H1 (cell line): ENCODE data around the gene TGFBR1. TPM values are rescaled to one million over a fixed set of nuclear protein-coding genes. Genes with fewer than 3 reads are reported as not detected.

Experiments
- CTCF ChIA-PET: fragments of 300-600 bp; sonication (Branson Sonifier 250); formaldehyde crosslinking; loops from one replicate; lab custom pipeline; 2021; ENCODE audit not compliant: partially characterized antibody; lab: Charles Lee
- POLR2A ChIA-PET: fragments of 300-600 bp; sonication (Branson Sonifier 250); formaldehyde crosslinking; loops from one replicate; lab custom pipeline; 2021; ENCODE audit warnings: inconsistent platforms; ENCODE audit not compliant: partially characterized antibody; lab: Charles Lee
- DNase-seq, 2 experiments: peaks; one replicate each; pipeline versions ENCODE4 v3.0.0 to v3.0.0-alpha.2; 2010 to 2022; ENCODE audit warnings: low spot score in 2 of 2, low read depth in 1 of 2, mixed read lengths in 1 of 2
- FAIRE-seq: peaks from 2 replicates; lab custom pipeline; 2011; peaks lifted over from hg19 to GRCh38; lab: Jason Lieb, UNC
- H2AFZ ChIP-seq: 2 replicates; pipeline ENCODE4 v1.8.1; 2012; ENCODE audit warnings: low read length, inconsistent platforms
- H2AK5ac ChIP-seq: 2 replicates; pipeline ENCODE4 v1.6.1; 2013; ENCODE audit warnings: low read depth, low read length
- H2BK120ac ChIP-seq: replicated peaks from 2 replicates; pipeline ENCODE3; 2013; ENCODE audit warnings: low read depth, low read length, inconsistent platforms
- H2BK12ac ChIP-seq: 2 replicates; pipeline ENCODE4 v1.6.1; 2013; ENCODE audit warnings: low read depth, low read length
- H2BK15ac ChIP-seq: 2 replicates; pipeline ENCODE4 v1.6.1; 2013; ENCODE audit warnings: low read length
- H2BK20ac ChIP-seq: 2 replicates; pipeline ENCODE4 v1.6.1; 2013; ENCODE audit warnings: low read length
- H2BK5ac ChIP-seq: 2 replicates; pipeline ENCODE4 v1.6.1; 2013; ENCODE audit warnings: low read depth, low read length
- H3K14ac ChIP-seq: 2 replicates; pipeline ENCODE4 v1.6.1; 2013; ENCODE audit warnings: inconsistent platforms; ENCODE audit not compliant: insufficient read length
- H3K18ac ChIP-seq: 2 replicates; pipeline ENCODE4 v1.6.1; 2013; ENCODE audit warnings: low read length; ENCODE audit errors: extremely low read depth
- H3K23ac ChIP-seq: 2 replicates; pipeline ENCODE4 v1.6.1; 2013; ENCODE audit warnings: inconsistent platforms; ENCODE audit not compliant: insufficient read length
- H3K23me2 ChIP-seq: 2 replicates; pipeline ENCODE4 v1.6.1; 2013; ENCODE audit warnings: low read depth, low read length
- H3K27ac ChIP-seq: 2 replicates; pipeline ENCODE4 v1.6.1; 2011; ENCODE audit warnings: low read depth, low read length, inconsistent platforms
- H3K27me3 ChIP-seq, 4 experiments: replicated peaks in 1 of 4; 1 replicate in 1 of 4; 2 replicates in 3 of 4; pipeline versions ENCODE4 v1.6.1 to v1.8.1; 2011 to 2013; ENCODE audit warnings: low read length in 3 of 4, mild to moderate bottlenecking in 3 of 4, inconsistent platforms in 2 of 4, mixed read lengths in 2 of 4, moderate library complexity in 1 of 4; ENCODE audit not compliant: control insufficient read depth in 3 of 4, insufficient read depth in 3 of 4; ENCODE audit errors: extremely low read depth in 1 of 4
- H3K36me3 ChIP-seq, 4 experiments: 2 replicates each; pipeline versions ENCODE4 v1.6.1 to v1.8.1; 2011 to 2013; ENCODE audit warnings: mild to moderate bottlenecking in 4 of 4, low read length in 3 of 4, moderate library complexity in 2 of 4, control low read depth in 1 of 4, inconsistent platforms in 1 of 4; ENCODE audit not compliant: insufficient read depth in 4 of 4, control insufficient read depth in 2 of 4
- H3K4ac ChIP-seq: replicated peaks from 2 replicates; pipeline ENCODE3; 2013; ENCODE audit warnings: low read length, low read depth, mixed read lengths, inconsistent platforms; ENCODE audit not compliant: insufficient read length
- H3K4me1 ChIP-seq, 4 experiments: replicated peaks in 1 of 4; 1 replicate in 1 of 4; 2 replicates in 3 of 4; pipeline versions ENCODE4 v1.6.1 to v1.8.1; 2011 to 2013; ENCODE audit warnings: low read length in 3 of 4, inconsistent platforms in 2 of 4, mixed read lengths in 1 of 4; ENCODE audit not compliant: insufficient read depth in 4 of 4, control insufficient read depth in 3 of 4
- H3K4me2 ChIP-seq, 2 experiments: 2 replicates each; pipeline versions ENCODE4 v1.6.1 to v1.8.1; 2011 to 2013; ENCODE audit warnings: low read depth in 2 of 2, low read length in 2 of 2, control low read depth in 1 of 2, inconsistent platforms in 1 of 2, mild to moderate bottlenecking in 1 of 2; ENCODE audit not compliant: insufficient read depth in 1 of 2
- H3K4me3 ChIP-seq, 4 experiments: fragments of 200-600, 300-600 bp in 1 of 4; sonication (generic), shearing (Covaris generic), sonication (Bioruptor Twin) in 1 of 4; 2 replicates each; pipeline versions ENCODE4 v1.5.1 to v1.8.1; 2011 to 2016; ENCODE audit warnings: low read length in 4 of 4, low read depth in 3 of 4, control low read depth in 2 of 4, inconsistent platforms in 2 of 4, mild to moderate bottlenecking in 2 of 4, mixed read lengths in 1 of 4, moderate library complexity in 1 of 4; ENCODE audit not compliant: insufficient read depth in 2 of 4; ENCODE audit errors: extremely low read depth in 1 of 4
- H3K56ac ChIP-seq: replicated peaks from 2 replicates; pipeline ENCODE3; 2013; ENCODE audit warnings: low read depth, mild to moderate bottlenecking, mixed read lengths, low read length, inconsistent platforms; ENCODE audit not compliant: insufficient read length
- H3K79me1 ChIP-seq: 2 replicates; pipeline ENCODE4 v1.6.1; 2013; ENCODE audit warnings: low read depth, low read length, control low read depth
- H3K79me2 ChIP-seq, 2 experiments: 2 replicates each; pipeline versions ENCODE4 v1.6.1 to v1.8.1; 2012 to 2013; ENCODE audit warnings: low read length in 2 of 2, mild to moderate bottlenecking in 2 of 2, inconsistent platforms in 1 of 2; ENCODE audit not compliant: insufficient read depth in 2 of 2, control insufficient read depth in 1 of 2
- H3K9ac ChIP-seq, 4 experiments: replicated peaks in 1 of 4; 1 replicate in 1 of 4; 2 replicates in 3 of 4; pipeline versions ENCODE4 v1.6.1 to v1.8.1; 2011 to 2013; ENCODE audit warnings: low read depth in 3 of 4, low read length in 3 of 4, control low read depth in 2 of 4, mild to moderate bottlenecking in 2 of 4, moderate library complexity in 2 of 4, inconsistent platforms in 1 of 4; ENCODE audit errors: extremely low read depth in 1 of 4
- H3K9me3 ChIP-seq, 2 experiments: 2 replicates each; pipeline versions ENCODE4 v1.6.1 to v1.8.1; 2012 to 2013; ENCODE audit warnings: mild to moderate bottlenecking in 2 of 2, moderate library complexity in 2 of 2, control low read depth in 1 of 2, inconsistent platforms in 1 of 2, low read depth in 1 of 2, low read length in 1 of 2, mixed read lengths in 1 of 2; ENCODE audit not compliant: insufficient read depth in 2 of 2
- H4K20me1 ChIP-seq, 2 experiments: replicated peaks in 1 of 2; 2 replicates each; pipeline versions ENCODE3 to v1.8.1; 2011 to 2013; ENCODE audit warnings: inconsistent platforms in 2 of 2, low read length in 2 of 2, mild to moderate bottlenecking in 1 of 2; ENCODE audit not compliant: insufficient read depth in 2 of 2, control insufficient read depth in 1 of 2
- H4K5ac ChIP-seq: 2 replicates; pipeline ENCODE4 v1.6.1; 2013; ENCODE audit warnings: low read length, low read depth, mixed read lengths, inconsistent platforms; ENCODE audit not compliant: insufficient read length
- H4K8ac ChIP-seq: 2 replicates; pipeline ENCODE4 v1.8.0; 2013; ENCODE audit warnings: mild to moderate bottlenecking, moderate library complexity, low read length, inconsistent platforms; ENCODE audit not compliant: insufficient read depth; ENCODE audit errors: extremely low read depth
- H4K91ac ChIP-seq: replicated peaks from 2 replicates; pipeline ENCODE3; 2013; ENCODE audit warnings: low read length, mixed read lengths, inconsistent platforms; ENCODE audit not compliant: insufficient read length
- ASH2L ChIP-seq: fragments of 200-600, 300-600 bp; sonication (generic); IDR thresholded peaks from one replicate; pipeline ENCODE4 v1.7.1; 2017; ENCODE audit warnings: low read length
- CBX5 ChIP-seq: fragments of 300-800, 300-1000 bp; sonication (generic); IDR thresholded peaks from 2 replicates; pipeline ENCODE4 v1.7.1; 2016; ENCODE audit warnings: antibody characterized with exemption, low read length, low read depth
- CBX8 ChIP-seq: fragments of 300-800, 300-1000 bp; sonication (generic); IDR thresholded peaks from 2 replicates; pipeline ENCODE4 v1.7.1; 2016; ENCODE audit warnings: low read depth, low read length, borderline replicate concordance
- GTF2F1 ChIP-seq: IDR thresholded peaks from 2 replicates; pipeline ENCODE4 v1.6.1; 2012; ENCODE audit warnings: low read depth, low read length, improper control_type of control experiment, borderline replicate concordance
- HDAC2 ChIP-seq, 2 experiments: fragments of 300-600 bp in 1 of 2; sonication (generic) in 1 of 2; IDR thresholded peaks; 2 replicates each; pipeline ENCODE4 v1.6.1; 2011 to 2012; ENCODE audit warnings: low read depth in 2 of 2, low read length in 2 of 2, mild to moderate bottlenecking in 2 of 2, moderate library complexity in 2 of 2, borderline replicate concordance in 1 of 2, inconsistent platforms in 1 of 2
- HDAC6 ChIP-seq: IDR thresholded peaks from one replicate; pipeline ENCODE4 v1.7.1; 2012; ENCODE audit warnings: low read depth, mild to moderate bottlenecking, inconsistent platforms, low read length, moderate library complexity
- POLR2A ChIP-seq, 2 experiments: IDR thresholded peaks; 1 replicate in 1 of 2; 2 replicates in 1 of 2; pipeline ENCODE4 v1.6.1; 2011; ENCODE audit warnings: low read depth in 2 of 2, low read length in 2 of 2, mild to moderate bottlenecking in 2 of 2; ENCODE audit errors: control extremely low read depth in 1 of 2
- POLR2AphosphoS5 ChIP-seq: IDR thresholded peaks from 2 replicates; pipeline ENCODE4 v1.6.1; 2011; ENCODE audit warnings: low read depth, low read length
- POU5F1 ChIP-seq: IDR thresholded peaks from 2 replicates; pipeline ENCODE4 v1.6.1; 2011; ENCODE audit warnings: low read depth, mild to moderate bottlenecking, low read length, moderate library complexity
- RFX5 ChIP-seq: IDR thresholded peaks from 2 replicates; pipeline ENCODE4 v1.6.1; 2011; ENCODE audit warnings: low read depth, low read length, improper control_type of control experiment, borderline replicate concordance
- RNF2 ChIP-seq: fragments of 200-900, 300-1000 bp; sonication (generic); IDR thresholded peaks from 2 replicates; pipeline ENCODE4 v1.7.1; 2016; ENCODE audit warnings: borderline replicate concordance, low read depth, mild to moderate bottlenecking, antibody characterized with exemption, low read length; ENCODE audit not compliant: poor library complexity, severe bottlenecking; ENCODE audit errors: missing control alignments
- SUZ12 ChIP-seq: fragments of 200-600 bp; sonication (generic); IDR thresholded peaks from 2 replicates; pipeline ENCODE4 v1.6.1; 2012; ENCODE audit warnings: mild to moderate bottlenecking, inconsistent platforms, low read length, moderate library complexity, mixed read lengths
- TAF7 ChIP-seq: optimal IDR thresholded peaks from 2 replicates; pipeline ENCODE3; 2011; ENCODE audit warnings: low read depth, mild to moderate bottlenecking, inconsistent platforms, low read length, moderate library complexity, borderline replicate concordance
- WGBS, 2 experiments: shearing (Covaris generic) in 1 of 2; methylation state at CpG; one replicate each; pipeline versions ENCODE4 v1.1.6 to v1.1.7; 2013 to 2015; ENCODE audit warnings: low lambda C conversion rate in 2 of 2, mixed read lengths in 2 of 2, inconsistent platforms in 1 of 2, low coverage in 1 of 2, missing lambda C conversion rate in 1 of 2; ENCODE audit not compliant: insufficient replicate concordance in 2 of 2, insufficient coverage in 1 of 2, insufficient read length in 1 of 2; ENCODE audit errors: extremely low coverage in 1 of 2, missing lambda C conversion rate in 1 of 2; 5-methylcytosine and 5-hydroxymethylcytosine counted together
- polyA plus RNA-seq, 7 experiments: library from polyadenylated mRNA; depleted of rRNA in 3 of 7; stranded (reverse) in 5 of 7; unstranded in 2 of 7; fragments of >200 nt in 5 of 7; fragments of 200-250 nt in 2 of 7; gene quantifications; 1 replicate in 5 of 7; 2 replicates in 1 of 7; 4 replicates in 1 of 7; pipeline versions ENCODE4 v1.2.1 to v1.2.3, GENCODE V29; 2011 to 2013; ENCODE audit warnings: missing spikeins in 2 of 7, mixed read lengths in 2 of 7
- total RNA-seq: library from RNA; stranded (reverse); fragmentation: NEBNext Ultra II Directional; extraction: Animal tissue kit (Norgen Biotek cat#: 25700); gene quantifications from 2 replicates; pipeline ENCODE4 v1.2.1, GENCODE V29; 2021

The TGFBR1 gene
- total and polyA plus RNA-seq, 2 of the 8 experiments (the other 6 are each of a cell fraction or from before 2014, with no cell fraction given): 16.8 to 52.4 TPM

DNA sequence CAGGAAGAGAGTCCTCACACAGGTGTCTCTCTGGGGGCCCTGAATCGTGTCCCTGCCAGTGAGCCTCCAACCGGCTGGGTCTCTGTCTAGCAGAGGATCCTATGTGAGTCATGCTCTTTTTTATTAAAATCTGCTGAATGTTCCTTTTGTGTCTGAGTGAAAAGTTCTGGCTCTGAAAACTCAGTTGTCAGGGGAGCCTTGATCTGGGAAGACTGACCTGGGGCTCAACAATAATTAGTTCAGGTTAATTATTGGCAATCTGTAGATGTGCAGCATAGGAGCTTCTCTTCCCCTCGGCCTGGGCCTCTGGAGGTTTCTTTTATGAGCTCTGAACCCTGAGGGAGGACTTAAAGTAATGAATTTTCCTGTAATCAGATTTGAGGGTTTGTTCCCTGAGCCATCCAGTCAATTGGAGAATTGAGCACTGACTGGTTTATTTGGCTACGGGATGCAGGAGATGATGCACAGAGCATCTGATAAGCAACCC is 71.7 kb downstream of the TGFBR1 start:
- Histone ChIP-seq H3K4me1 (peaks cover 0 to 9% (median 3%) of the 10 kb centered on the region in 4 experiments; a peak in 2 of 7 replicates), H2BK120ac (no peak overlapping the region), H3K4me2 (no peak overlapping the region), H3K14ac (no peak overlapping the region), H3K27me3 (no peaks in the 10 kb centered on the region), H3K9ac (no peak overlapping the region), H2BK20ac (no peak overlapping the region), H3K79me1 (no peaks in the 10 kb centered on the region), H4K8ac (no peak overlapping the region), H3K4me3 (no peak overlapping the region), H2AFZ (no peak overlapping the region; the same call in 1 of the 2 replicates), H4K5ac (no peak overlapping the region), H3K23ac (no peak overlapping the region), H3K18ac (no peak overlapping the region), H3K56ac (no peak overlapping the region), H2AK5ac (no peak overlapping the region), H3K27ac (no peak overlapping the region), H3K79me2 (no peaks in the 10 kb centered on the region), H2BK5ac (no peak overlapping the region), H3K23me2 (no peaks in the 10 kb centered on the region), H2BK12ac (no peak overlapping the region), H3K9me3 (no peaks in the 10 kb centered on the region), H4K20me1 (no peaks in the 10 kb centered on the region), H3K36me3 (no peaks in the 10 kb centered on the region), H3K4ac (no peak overlapping the region), H4K91ac (no peak overlapping the region), H2BK15ac (no peak overlapping the region)
- CTCF ChIA-PET: interaction anchor here (0.6 to 5.3 kb wide), 2 partner anchors 9 to 79 kb away, joined by 3 to 41 read pairs; no protein-coding TSS in a partner anchor
- WGBS, 2 experiments: 77% methylated on average over 4 of the region's 4 CpGs; no CpG with 5 or more reads in 1 of the 2 experiments
- POLR2A ChIA-PET: no interaction called here
- FAIRE-seq (no peak), DNase-seq (no peak)
- TF ChIP-seq TAF7 (no peak), SUZ12 (no peak), GTF2F1 (no peak), RNF2 (no peak), CBX5 (no peak), POU5F1 (no peak), CBX8 (no peak), RFX5 (no peak), HDAC2 (IDR thresholded peaks at IDR 0.05; ENCODE audit: borderline replicate concordance in 1 of 2, low read depth in 2 of 2, low read length in 2 of 2) (no peak), POLR2AphosphoS5 (no peak), ASH2L (no peak), POLR2A (IDR thresholded peaks at IDR 0.05; ENCODE audit: control extremely low read depth in 1 of 2, low read depth in 2 of 2, low read length in 2 of 2) (no peak), HDAC6 (no peak)
